GM19452 (cell line): ENCODE measurements around the gene TREX2.
A peak's percentile ranks its signal among the peaks of the same experiment; 100 is the strongest.

ENCODE experiments used
- ATAC-seq: cut with Tn5 transposase; IDR thresholded peaks from one replicate; pipeline ENCODE4 v1.9.1; 2021; ENCODE audit not compliant: unreplicated experiment

Gene TREX2

GRCh38 chrX:153440556-153441135, 5.2 kb downstream of the TREX2 start:
- no peak for ATAC-seq

- no peak for ATAC-seq
Observed at GRCh38 chrX:153439977-153440376, 5.9 kb downstream of the TREX2 start.

DNA sequence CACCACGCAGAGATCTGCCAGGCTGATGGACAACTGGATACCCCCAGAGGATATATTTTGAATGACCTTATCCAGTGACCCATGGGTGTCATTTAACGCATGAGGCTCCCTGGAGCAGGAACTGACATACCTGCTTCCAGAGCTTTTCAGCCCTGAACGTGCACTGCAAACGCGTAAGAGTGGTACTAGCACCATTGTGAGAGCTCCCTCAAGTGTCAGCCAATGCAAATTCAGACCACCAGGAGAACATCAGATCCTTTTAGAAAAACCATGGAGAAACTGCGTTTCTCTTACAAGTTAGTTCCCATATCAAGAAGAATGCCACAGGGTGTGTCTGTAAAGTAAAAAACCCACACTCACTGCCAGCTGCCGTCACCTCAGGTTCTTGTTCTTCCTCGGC, 7.3 kb downstream of the TREX2 start:
- ATAC-seq, result no peak

DNA sequence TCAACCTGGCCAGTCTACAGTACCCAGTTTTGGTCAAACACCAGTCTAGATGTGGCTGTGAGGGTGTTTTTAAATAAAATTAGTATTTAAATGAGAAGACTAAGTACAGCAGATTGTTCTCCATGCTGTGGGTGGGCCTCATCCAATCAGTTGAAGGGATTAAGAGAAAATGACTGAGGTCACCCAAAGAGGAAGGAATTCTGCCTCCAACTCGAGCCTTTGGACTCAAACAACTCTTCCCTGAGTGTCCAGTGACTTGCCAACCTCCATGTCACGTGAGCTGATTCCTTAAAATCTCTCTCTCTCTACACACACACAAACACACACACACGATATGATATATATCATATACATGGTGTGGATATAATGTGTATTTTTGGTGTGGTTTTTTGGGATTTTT, 10.0 kb downstream of the TREX2 start:
- ATAC-seq, result no peak

DNA sequence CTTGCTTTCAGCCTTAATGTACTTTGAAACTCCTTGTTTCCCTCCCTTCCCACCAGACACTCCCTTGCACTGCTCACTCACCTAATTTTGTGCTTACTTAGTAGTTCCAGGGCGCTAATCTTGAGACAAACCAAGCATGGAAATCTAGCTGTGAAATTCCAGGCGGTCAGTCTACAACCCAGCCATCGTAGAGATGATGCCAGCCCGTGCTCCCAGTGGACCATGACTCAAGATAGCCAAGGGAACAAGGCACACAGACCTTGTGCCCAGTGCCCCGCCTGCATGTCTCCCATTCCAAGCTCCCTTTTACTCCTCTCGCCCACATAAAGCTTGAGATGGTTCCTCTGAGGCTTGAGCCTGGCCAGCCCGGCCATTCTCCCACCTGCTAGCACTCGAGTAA, 11.1 kb downstream of the TREX2 start:
- no peak for ATAC-seq

- ATAC-seq, result no peak
Observed at GRCh38 chrX:153433781-153434285, 12.0 kb downstream of the TREX2 start.

DNA sequence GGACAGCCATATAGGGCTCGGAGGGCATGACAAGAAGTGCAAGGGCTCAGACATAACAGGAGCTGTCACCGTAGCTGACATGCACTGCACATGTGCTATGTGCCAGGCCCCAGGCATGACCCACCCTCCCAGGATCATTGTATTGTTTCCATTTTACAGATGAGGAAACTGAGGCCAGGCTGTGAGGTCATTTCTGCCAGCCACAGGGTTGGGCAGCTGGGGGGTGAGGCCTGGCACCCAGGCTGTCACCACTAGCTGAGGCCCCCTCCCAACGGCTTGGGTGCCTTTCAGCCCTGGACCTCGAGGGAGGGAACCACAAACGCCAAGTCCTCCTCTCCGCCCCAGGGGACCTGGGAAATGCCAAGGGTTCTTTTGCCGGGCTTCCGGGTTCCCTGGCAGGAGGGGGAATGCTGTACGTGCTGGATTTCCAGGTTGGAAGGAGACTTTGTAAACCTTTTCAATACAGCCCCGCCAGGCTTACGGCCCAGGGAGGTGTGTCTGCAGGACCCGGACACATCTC, 12.6 kb downstream of the TREX2 start:
- ATAC-seq, result no peak

- ATAC-seq, result no peak
Observed at GRCh38 chrX:153430796-153431195, 15.1 kb downstream of the TREX2 start.

GRCh38 chrX:153426204-153426603, 19.7 kb downstream of the TREX2 start:
- no peak for ATAC-seq

- ATAC-seq, result no peak
Observed at GRCh38 chrX:153423652-153424051, 22.2 kb downstream of the TREX2 start.

- ATAC-seq, result no peak
Observed at GRCh38 chrX:153421856-153422255, 24.0 kb downstream of the TREX2 start.

GRCh38 chrX:153420851-153421599, 24.8 kb downstream of the TREX2 start:
- ATAC-seq, result no peak

DNA sequence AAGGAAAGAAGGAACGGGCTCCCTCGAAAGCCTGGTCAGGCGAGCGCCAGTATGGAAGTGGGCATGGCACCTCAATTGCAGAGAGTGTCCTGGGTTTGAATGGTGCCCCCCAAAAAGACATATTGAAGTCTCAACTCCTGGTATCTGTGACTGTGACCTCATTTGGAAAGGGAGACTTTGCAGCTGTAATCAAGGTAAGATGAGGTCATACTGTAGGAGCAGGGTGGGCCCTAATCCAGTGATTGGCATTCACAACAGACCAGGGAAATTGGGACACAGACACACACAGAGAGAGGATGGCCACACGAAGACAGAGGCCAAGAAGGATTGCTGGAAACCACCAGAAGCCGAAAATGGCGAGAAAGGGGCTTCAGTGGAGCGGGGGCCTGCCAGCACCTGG, 28.2 kb downstream of the TREX2 start:
- no peak for ATAC-seq

- ATAC-seq, result no peak
Observed at GRCh38 chrX:153416781-153417450, 28.9 kb downstream of the TREX2 start.

- ATAC-seq, result no peak
Observed at GRCh38 chrX:153414856-153415510, 30.9 kb downstream of the TREX2 start.

GRCh38 chrX:153413731-153414130, 32.1 kb downstream of the TREX2 start:
- ATAC-seq, result no peak

DNA sequence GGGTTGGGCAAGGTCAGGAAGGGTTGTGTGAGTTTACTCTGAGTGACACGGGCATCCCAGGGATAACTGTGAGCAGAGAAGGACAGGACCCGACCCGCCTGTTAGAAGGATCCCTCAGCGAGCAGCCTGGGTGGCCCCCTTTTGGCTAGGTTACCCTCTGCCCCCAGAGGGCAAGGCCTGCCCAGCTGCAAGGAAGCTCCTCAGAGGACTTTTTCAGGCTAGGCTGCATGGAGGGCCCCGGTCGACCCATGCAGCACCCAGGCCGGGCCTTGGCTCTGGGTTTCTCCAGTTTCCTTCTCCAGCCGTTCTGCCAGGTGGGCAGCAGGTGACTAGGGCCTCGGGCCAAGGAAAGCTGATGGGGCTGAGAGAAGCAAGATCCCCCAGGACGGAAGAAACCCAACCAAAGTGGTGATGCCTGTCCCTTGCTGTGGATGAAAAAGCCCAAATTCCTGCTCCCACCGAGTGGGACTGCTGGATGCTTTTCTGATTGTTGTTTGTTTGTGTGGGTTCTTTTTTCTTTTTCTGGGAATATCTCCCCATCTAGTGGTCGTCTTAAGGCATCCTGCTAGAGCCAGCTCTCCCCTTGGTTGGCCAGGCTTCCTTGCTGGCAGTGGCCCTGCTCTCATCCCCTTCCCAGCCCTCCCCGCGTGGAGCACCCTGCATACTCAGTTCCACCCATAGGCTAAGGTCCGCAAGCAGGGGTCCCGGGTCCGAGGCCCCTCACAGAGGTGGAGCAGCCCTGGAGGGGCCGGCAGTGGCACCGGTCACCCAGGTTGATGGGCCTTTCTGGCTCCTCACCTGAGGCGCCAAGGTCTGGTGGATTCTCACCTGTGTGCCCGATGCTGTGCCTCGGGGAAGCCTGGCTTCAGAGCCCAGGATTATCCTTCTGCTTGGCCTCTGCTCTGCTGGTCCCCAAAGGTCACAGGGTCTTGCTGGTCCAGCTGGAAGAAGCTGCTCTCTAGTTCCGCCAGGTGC, 32.8 kb downstream of the TREX2 start:
- ATAC-seq, result no peak

DNA sequence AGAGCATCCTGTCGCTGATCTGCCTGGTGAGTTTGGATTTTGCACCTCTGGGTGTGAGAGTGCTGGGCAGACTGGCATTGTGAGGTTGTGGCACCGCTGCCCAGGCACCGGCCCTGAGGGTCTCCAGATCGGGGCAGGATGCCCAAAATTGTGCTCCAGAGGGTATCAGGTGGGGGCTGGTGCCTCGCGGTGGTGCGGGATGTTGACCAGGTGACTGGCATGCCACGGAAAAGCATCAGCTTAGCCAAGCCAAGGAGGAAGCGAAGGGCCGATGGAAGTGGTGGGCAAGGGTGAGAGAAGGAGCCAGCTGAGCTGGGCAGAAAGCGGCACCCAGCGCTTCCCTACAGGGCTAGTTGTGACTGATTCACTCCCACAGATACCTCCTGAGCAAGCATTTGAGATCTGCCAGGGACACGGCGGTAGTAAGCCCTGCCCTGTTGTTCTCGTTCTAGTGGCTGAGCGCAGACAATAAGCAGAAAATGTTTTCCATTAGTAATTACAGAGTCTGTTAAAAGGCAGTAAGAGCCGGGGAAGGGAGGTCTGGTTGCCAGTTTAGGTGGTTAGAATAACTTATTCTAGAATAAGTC, 33.8 kb downstream of the TREX2 start:
- ATAC-seq, result no peak

DNA sequence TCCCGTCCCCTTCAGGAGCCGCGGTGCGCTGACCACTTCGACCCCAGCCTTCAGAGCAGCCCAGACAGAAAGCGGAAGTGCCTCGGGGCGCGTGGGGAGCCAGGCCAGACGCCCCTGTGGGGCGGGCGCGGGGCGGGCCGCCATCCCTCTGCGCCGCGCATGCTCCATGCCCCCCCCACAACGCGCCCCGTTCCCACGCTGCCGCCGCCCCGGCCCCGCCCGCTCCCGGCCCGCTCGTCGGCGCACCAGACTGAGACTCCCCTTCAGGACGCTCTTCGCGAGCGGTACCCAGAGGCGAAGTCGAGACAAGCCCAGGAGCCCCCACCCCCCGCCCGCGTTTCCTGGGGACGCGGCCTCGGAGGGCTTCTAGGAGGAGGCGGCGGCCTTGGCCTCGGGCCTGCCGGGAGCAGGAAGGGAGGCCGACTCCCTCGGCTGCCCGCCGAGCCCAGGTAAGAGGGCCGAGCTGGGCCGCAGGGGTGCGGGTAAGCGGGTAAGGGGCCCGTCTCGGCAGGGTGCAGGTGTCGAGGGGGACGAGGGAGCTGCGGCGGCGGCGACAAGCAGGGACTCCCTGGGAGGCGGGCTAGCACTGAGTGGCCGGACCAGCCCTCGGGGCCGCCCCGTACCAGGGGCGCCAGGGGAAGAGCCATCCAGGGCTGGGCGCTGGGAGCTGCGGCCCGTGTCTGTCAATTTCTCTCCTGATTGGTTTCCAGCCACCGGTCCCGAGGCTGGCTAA, 34.4 kb downstream of the TREX2 start, which contains the start of gene ZFP92:
Gene ZFP92 (plus strand): TSS at position 218 of the 733 bp plus-strand sequence. CDS start 6,851 bp downstream, outside the sequence.
- peak; percentile 64 for ATAC-seq
